HepG2 (cell line): ENCODE results near the gene CKS2. TPM values are rescaled to one million over a fixed set of nuclear protein-coding genes. Genes with fewer than 3 reads are reported as not detected.

ENCODE experiments used
- AKNA ChIP-seq: sonication (generic); formaldehyde crosslinking; IDR thresholded peaks from 2 replicates; pipeline ENCODE4 v1.4.0; 2020; ENCODE audit warnings: missing genetic modification reagents, borderline replicate concordance
- ELF3 ChIP-seq: IDR thresholded peaks from 2 replicates; pipeline ENCODE4 v1.6.1; 2016; ENCODE audit warnings: missing genetic modification reagents, missing compliant biosample characterization
- KLF16 ChIP-seq, 2 experiments: sonication (generic) in 1 of 2; formaldehyde crosslinking in 1 of 2; IDR thresholded peaks; 2 replicates each; pipeline versions ENCODE4 v1.6.1 to v1.8.0; 2016 to 2023; ENCODE audit warnings: missing genetic modification reagents in 2 of 2, missing compliant biosample characterization in 1 of 2
- NFIB ChIP-seq: sonication (generic); formaldehyde crosslinking; IDR thresholded peaks from 2 replicates; pipeline ENCODE4 v1.9.0; 2021; ENCODE audit warnings: missing genetic modification reagents, mild to moderate bottlenecking, borderline replicate concordance
- SNAPC4 ChIP-seq: sonication (generic); formaldehyde crosslinking; IDR thresholded peaks from 2 replicates; pipeline ENCODE4 v1.4.0; 2020; ENCODE audit warnings: mild to moderate bottlenecking, missing genetic modification reagents
- TFDP1 ChIP-seq: IDR thresholded peaks from 2 replicates; pipeline ENCODE4 v1.6.1; 2016; ENCODE audit warnings: missing compliant biosample characterization, missing genetic modification reagents, borderline replicate concordance
- TOE1 ChIP-seq: sonication (generic); formaldehyde crosslinking; IDR thresholded peaks from 2 replicates; pipeline ENCODE4 v1.4.0; 2020; ENCODE audit warnings: mild to moderate bottlenecking, missing genetic modification reagents
- ZBTB25 ChIP-seq: IDR thresholded peaks from 2 replicates; pipeline ENCODE4 v1.6.1; 2018; ENCODE audit warnings: missing genetic modification reagents
- ZNF101 ChIP-seq: sonication (generic); formaldehyde crosslinking; IDR thresholded peaks from 2 replicates; pipeline ENCODE4 v1.4.0; 2020; ENCODE audit warnings: mild to moderate bottlenecking, low read depth, missing genetic modification reagents, borderline replicate concordance
- ZNF24 ChIP-seq: fragments of 450-650 bp; IDR thresholded peaks from 2 replicates; pipeline ENCODE4 v1.6.1; 2017; ENCODE audit warnings: antibody characterized with exemption, mild to moderate bottlenecking
- ZNF367 ChIP-seq: sonication (generic); formaldehyde crosslinking; IDR thresholded peaks from 2 replicates; pipeline ENCODE4 v1.4.0; 2020; ENCODE audit warnings: missing genetic modification reagents, borderline replicate concordance
- ZNF781 ChIP-seq: sonication (generic); formaldehyde crosslinking; IDR thresholded peaks from 2 replicates; pipeline ENCODE4 v1.5.1; 2020; ENCODE audit warnings: borderline replicate concordance, mild to moderate bottlenecking, missing genetic modification reagents; ENCODE audit errors: not compliant biosample characterization
- ZZZ3 ChIP-seq: sonication (generic); formaldehyde crosslinking; IDR thresholded peaks from 2 replicates; pipeline ENCODE4 v1.4.0; 2020; ENCODE audit warnings: missing genetic modification reagents, mild to moderate bottlenecking, borderline replicate concordance
- polyA plus RNA-seq, 8 experiments: library from polyadenylated mRNA; depleted of rRNA in 3 of 8; stranded (reverse) in 7 of 8; unstranded in 1 of 8; fragments of >200 nt; fragmentation: Illumina TruSeq in 4 of 8; extraction: Trizol in 4 of 8; gene quantifications; 2 replicates each; pipeline versions ENCODE4 v1.2.1 to v1.2.3, GENCODE V29; 2011 to 2016; ENCODE audit warnings: low read depth in 4 of 8, missing spikeins in 1 of 8, mixed read lengths in 1 of 8; ENCODE audit not compliant: insufficient read depth in 1 of 8
- total RNA-seq, 5 experiments: library from RNA; depleted of rRNA; stranded (reverse); fragments of >200 nt; fragmentation: Illumina TruSeq; extraction: Trizol; gene quantifications; 2 replicates each; pipeline ENCODE4 v1.2.3, GENCODE V29; 2016; ENCODE audit warnings: low read depth in 1 of 5

The CKS2 gene
- total and polyA plus RNA-seq, 2 of the 13 experiments (the other 11 are each of a cell fraction or from before 2014, with no cell fraction given), result 251 to 317 TPM

- 0 out of 2 replicates have a peak, but pooled peaks have one; percentile 45 for TF ChIP-seq SNAPC4 (CRISPR knock-in tag)
- no peak for TF ChIP-seq ZNF24
- TF ChIP-seq AKNA (CRISPR knock-in tag), result no peak; the same call in 1 of the 2 replicates
- TF ChIP-seq NFIB (CRISPR knock-in tag), result no peak
- TF ChIP-seq ZBTB25 (CRISPR knock-in tag), result peak; percentile 59
- TF ChIP-seq ZNF367 (CRISPR knock-in tag), result 0 out of 2 replicates have a peak, but pooled peaks have one; percentile 39
- no peak; the same call in 1 of the 2 replicates for TF ChIP-seq TOE1 (CRISPR knock-in tag)
- peak; percentile 91 for TF ChIP-seq ELF3
- TF ChIP-seq ZNF781 (CRISPR knock-in tag), result peak; percentile 78
- peak; percentile 92 for TF ChIP-seq TFDP1 (CRISPR knock-in tag)
- no peak for TF ChIP-seq ZNF101
- peak; percentile 83; the same call in 1 of the 2 replicates for TF ChIP-seq ZZZ3
- peak in 1 of 2 experiments; percentile 84; a peak in 2 of 4 replicates for TF ChIP-seq KLF16 (CRISPR knock-in tag; IDR thresholded peaks at IDR 0.05)
These were observed 7.4 kb downstream of the CKS2 start, which contains the start of gene SECISBP2 (continued) for GRCh38 chr9:89318123-89319014.
